Immature natural killer cell (primary cell): ENCODE results near the gene ADA. TPM values are rescaled to one million over a fixed set of nuclear protein-coding genes. Genes with fewer than 3 reads are reported as not detected.
A peak's percentile ranks its signal among the peaks of the same experiment; 100 is the strongest.

Source experiments
- DNase-seq, 3 donors: peaks; one replicate each; pipeline ENCODE4 v3.0.0; 2022; ENCODE audit warnings: mixed read lengths in 1 of 3
- H3K27ac Mint-ChIP-seq, 6 donors: one replicate each; pipeline ENCODE4 v1.8.0; 2020; ENCODE audit warnings: mixed read lengths in 6 of 6, mild to moderate bottlenecking in 5 of 6, inconsistent platforms in 4 of 6, moderate library complexity in 3 of 6
- H3K27me3 Mint-ChIP-seq, 3 donors: one replicate each; pipeline ENCODE4 v1.8.0; 2020 to 2021; ENCODE audit warnings: low read depth in 3 of 3, mild to moderate bottlenecking in 3 of 3, mixed read lengths in 3 of 3, moderate library complexity in 3 of 3, inconsistent platforms in 1 of 3
- H3K36me3 Mint-ChIP-seq, 3 donors: one replicate each; pipeline ENCODE4 v1.8.0; 2020; ENCODE audit warnings: mixed read lengths in 3 of 3, inconsistent platforms in 2 of 3, mild to moderate bottlenecking in 2 of 3
- H3K4me1 Mint-ChIP-seq, 2 donors: one replicate each; pipeline ENCODE4 v1.8.0; 2020; ENCODE audit warnings: inconsistent platforms in 2 of 2, mild to moderate bottlenecking in 2 of 2, mixed read lengths in 2 of 2, moderate library complexity in 1 of 2
- H3K4me3 Mint-ChIP-seq, 5 donors: one replicate each; pipeline ENCODE4 v1.8.0; 2020; ENCODE audit warnings: mild to moderate bottlenecking in 5 of 5, mixed read lengths in 5 of 5, inconsistent platforms in 3 of 5, moderate library complexity in 3 of 5
- H3K9me3 Mint-ChIP-seq, 6 donors: one replicate each; pipeline ENCODE4 v1.8.0; 2020; ENCODE audit warnings: mild to moderate bottlenecking in 6 of 6, mixed read lengths in 6 of 6, inconsistent platforms in 4 of 6, moderate library complexity in 3 of 6
- polyA plus RNA-seq, 3 donors: library from polyadenylated mRNA; unstranded; fragments of 300-500 nt; fragmentation: Illumina TruSeq; gene quantifications; one replicate each; pipeline ENCODE4 v1.2.3, GENCODE V29; 2021

ADA gene
- polyA plus RNA-seq, 3 donors from 2014 or later, result 96.9 to 150 (median 124) TPM

GRCh38 chr20:44622501-44623270 is 28.8 kb downstream of the ADA start:
- H3K36me3 Mint-ChIP-seq, result peaks cover 28 to 66% (median 50%) of the 10 kb centered on the region in 3 donors
- no peak overlapping the region for H3K27ac Mint-ChIP-seq

GRCh38 chr20:44621939-44622338 is 29.6 kb downstream of the ADA start:
- H3K27me3 Mint-ChIP-seq, result no peaks in the 10 kb centered on the region
- H3K4me1 Mint-ChIP-seq, result peaks cover 11 to 21% of the 10 kb centered on the region in 2 donors
- H3K4me3 Mint-ChIP-seq, result no peak overlapping the region
- peaks cover 0 to 1% (median 0%) of the 10 kb centered on the region in 6 donors for H3K9me3 Mint-ChIP-seq
- peaks cover 28 to 68% (median 51%) of the 10 kb centered on the region in 3 donors for H3K36me3 Mint-ChIP-seq
- H3K27ac Mint-ChIP-seq, result peak overlapping the region in 1 of 6 donors; percentile 65
- no peak for DNase-seq

More at GRCh38 chr20:44622501-44623270, 28.8 kb downstream of the ADA start:
- peaks cover 0 to 1% (median 0%) of the 10 kb centered on the region in 6 donors for H3K9me3 Mint-ChIP-seq
- H3K4me1 Mint-ChIP-seq, result peaks cover 11 to 18% of the 10 kb centered on the region in 2 donors
- H3K27me3 Mint-ChIP-seq, result no peaks in the 10 kb centered on the region
- H3K4me3 Mint-ChIP-seq, result no peak overlapping the region
- DNase-seq, result no peak

DNA sequence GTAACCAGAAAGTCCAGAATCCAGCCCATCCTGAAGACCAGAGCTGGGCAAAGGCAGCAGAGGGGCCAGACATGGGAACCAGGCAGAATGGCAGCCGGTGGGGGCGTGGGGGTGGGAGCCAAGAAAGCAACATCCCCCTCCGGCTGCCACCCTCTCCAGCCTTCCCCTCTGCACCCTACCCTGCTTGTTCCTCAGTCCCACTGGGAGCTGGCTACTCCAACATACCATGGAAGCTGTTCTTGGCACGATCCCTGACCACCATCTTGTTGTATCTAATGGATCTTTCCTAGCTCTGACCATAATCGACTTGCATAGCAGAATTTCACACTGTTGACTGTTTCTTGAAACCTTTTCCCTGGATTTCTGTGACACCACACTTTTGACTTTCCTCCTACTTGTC is 30.2 kb downstream of the ADA start:
- H3K27me3 Mint-ChIP-seq, result no peaks in the 10 kb centered on the region
- peaks cover 0 to 1% (median 0%) of the 10 kb centered on the region in 6 donors for H3K9me3 Mint-ChIP-seq
- H3K36me3 Mint-ChIP-seq, result peaks cover 28 to 64% (median 51%) of the 10 kb centered on the region in 3 donors
- peaks cover 11 to 23% of the 10 kb centered on the region in 2 donors for H3K4me1 Mint-ChIP-seq
- no peak overlapping the region for H3K4me3 Mint-ChIP-seq
- DNase-seq, result no peak
- peak overlapping the region in 4 of 6 donors; percentile 16 to 65 (median 48) for H3K27ac Mint-ChIP-seq

DNA sequence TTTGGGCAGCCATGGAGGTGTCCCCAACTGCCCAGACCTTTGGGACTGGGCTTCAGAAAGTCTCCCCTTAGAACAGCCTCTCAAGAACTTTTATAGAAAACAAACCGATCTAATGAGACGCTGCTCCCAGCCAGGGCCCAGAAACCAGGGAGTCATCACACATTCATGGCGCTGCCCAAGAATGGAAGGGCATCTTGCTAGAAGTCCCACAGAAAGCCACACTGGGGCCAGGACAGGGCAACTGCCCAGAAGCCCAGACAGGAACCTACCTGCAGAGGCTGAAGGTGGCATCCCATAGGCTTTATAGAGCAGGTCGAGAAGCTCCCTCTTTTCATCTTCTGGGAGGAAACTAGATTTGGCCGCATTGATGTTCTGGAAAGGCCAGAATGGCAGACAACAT is 31.5 kb downstream of the ADA start:
- Mint-ChIP-seq H3K36me3 (peaks cover 28 to 63% (median 50%) of the 10 kb centered on the region in 3 donors), H3K27me3 (peaks cover 0 to 2% (median 0%) of the 10 kb centered on the region in 3 donors), H3K4me1 (peaks cover 23 to 36% of the 10 kb centered on the region in 2 donors), H3K9me3 (peaks cover 0 to 1% (median 0%) of the 10 kb centered on the region in 6 donors), H3K4me3 (no peak overlapping the region), H3K27ac (peak overlapping the region in 2 of 6 donors; percentile 46 to 83)
- DNase-seq, result no peak

GRCh38 chr20:44619294-44619693 is 32.2 kb downstream of the ADA start:
- H3K36me3 Mint-ChIP-seq, result peaks cover 23 to 62% (median 51%) of the 10 kb centered on the region in 3 donors
- peaks cover 0 to 2% (median 0%) of the 10 kb centered on the region in 3 donors for H3K27me3 Mint-ChIP-seq
- H3K4me1 Mint-ChIP-seq, result peaks cover 27 to 44% of the 10 kb centered on the region in 2 donors
- H3K27ac Mint-ChIP-seq, result peak overlapping the region in 4 of 6 donors; percentile 24 to 55 (median 46)
- no peak overlapping the region for H3K4me3 Mint-ChIP-seq
- H3K9me3 Mint-ChIP-seq, result peaks cover 0 to 1% (median 0%) of the 10 kb centered on the region in 6 donors
- no peak for DNase-seq

- Mint-ChIP-seq H3K4me3 (no peak overlapping the region), H3K4me1 (peaks cover 29 to 46% of the 10 kb centered on the region in 2 donors), H3K36me3 (peaks cover 22 to 63% (median 50%) of the 10 kb centered on the region in 3 donors)
These were observed 33.2 kb downstream of the ADA start for GRCh38 chr20:44618318-44618731.

GRCh38 chr20:44616604-44616964 is 34.9 kb downstream of the ADA start:
- DNase-seq, result no peak
- peaks cover 34 to 52% of the 10 kb centered on the region in 2 donors for H3K4me1 Mint-ChIP-seq
- H3K9me3 Mint-ChIP-seq, result peaks cover 0 to 1% (median 0%) of the 10 kb centered on the region in 6 donors
- H3K27me3 Mint-ChIP-seq, result peaks cover 0 to 3% (median 3%) of the 10 kb centered on the region in 3 donors
- peak overlapping the region in 5 of 6 donors; percentile 83 to 99 (median 92) for H3K27ac Mint-ChIP-seq
- H3K4me3 Mint-ChIP-seq, result no peak overlapping the region
- peaks cover 16 to 47% (median 37%) of the 10 kb centered on the region in 3 donors for H3K36me3 Mint-ChIP-seq

More at GRCh38 chr20:44618318-44618731, 33.2 kb downstream of the ADA start:
- Mint-ChIP-seq H3K9me3 (peaks cover 0 to 1% (median 0%) of the 10 kb centered on the region in 6 donors), H3K27ac (peak overlapping the region; percentile 57 to 86 (median 80)), H3K27me3 (peaks cover 0 to 3% (median 0%) of the 10 kb centered on the region in 3 donors)
- DNase-seq, result no peak

- peaks cover 3 to 7% (median 7%) of the 10 kb centered on the region in 3 donors for H3K27me3 Mint-ChIP-seq
- no peaks in the 10 kb centered on the region for H3K9me3 Mint-ChIP-seq
- peaks cover 14 to 41% (median 32%) of the 10 kb centered on the region in 3 donors for H3K36me3 Mint-ChIP-seq
- no peak for DNase-seq
- peak overlapping the region in 4 of 5 donors; percentile 21 to 58 (median 26) for H3K4me3 Mint-ChIP-seq
- H3K4me1 Mint-ChIP-seq, result peaks cover 39 to 58% of the 10 kb centered on the region in 2 donors
- H3K27ac Mint-ChIP-seq, result peak overlapping the region; percentile 83 to 99 (median 92)
These were observed 35.5 kb downstream of the ADA start for GRCh38 chr20:44615876-44616603.

DNA sequence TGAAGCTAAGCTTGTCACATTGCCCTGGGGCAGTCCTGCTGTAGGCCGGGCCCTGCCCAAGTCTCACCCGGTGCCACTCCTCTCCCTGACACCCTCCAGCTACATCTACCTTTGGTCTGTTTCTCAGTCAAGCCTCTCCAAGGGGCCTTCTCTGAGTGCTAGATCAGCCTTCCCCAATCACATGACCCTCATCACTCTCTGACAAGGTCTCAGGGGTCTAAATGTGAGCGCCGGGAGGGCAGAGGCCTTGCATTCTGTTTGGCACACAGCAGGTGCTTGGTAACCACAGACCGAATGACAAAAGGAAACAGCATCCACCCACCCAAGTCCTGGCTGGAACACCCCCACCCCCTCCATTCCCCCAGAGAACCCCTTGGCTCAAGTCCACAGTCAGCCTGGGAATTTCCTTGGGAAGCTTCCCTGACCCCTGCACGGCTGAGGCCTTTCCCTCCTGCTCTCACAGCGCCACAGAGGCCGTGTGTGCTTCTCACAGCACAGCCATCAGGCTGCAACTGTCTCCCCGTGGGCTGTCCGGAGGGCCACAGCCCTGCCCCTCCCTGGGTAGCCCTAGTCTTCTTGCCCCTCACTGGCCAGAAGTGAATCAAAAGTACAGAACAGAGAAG is 36.2 kb downstream of the ADA start:
- Mint-ChIP-seq H3K4me3 (peak overlapping the region; percentile 26 to 66 (median 57)), H3K4me1 (peaks cover 47 to 63% of the 10 kb centered on the region in 2 donors), H3K9me3 (no peaks in the 10 kb centered on the region), H3K27me3 (peaks cover 10 to 14% (median 13%) of the 10 kb centered on the region in 3 donors), H3K27ac (peak overlapping the region; percentile 83 to 99 (median 92)), H3K36me3 (peaks cover 12 to 36% (median 28%) of the 10 kb centered on the region in 3 donors)
- DNase-seq, result peak in 2 of 3 donors; percentile 14 to 20

DNA sequence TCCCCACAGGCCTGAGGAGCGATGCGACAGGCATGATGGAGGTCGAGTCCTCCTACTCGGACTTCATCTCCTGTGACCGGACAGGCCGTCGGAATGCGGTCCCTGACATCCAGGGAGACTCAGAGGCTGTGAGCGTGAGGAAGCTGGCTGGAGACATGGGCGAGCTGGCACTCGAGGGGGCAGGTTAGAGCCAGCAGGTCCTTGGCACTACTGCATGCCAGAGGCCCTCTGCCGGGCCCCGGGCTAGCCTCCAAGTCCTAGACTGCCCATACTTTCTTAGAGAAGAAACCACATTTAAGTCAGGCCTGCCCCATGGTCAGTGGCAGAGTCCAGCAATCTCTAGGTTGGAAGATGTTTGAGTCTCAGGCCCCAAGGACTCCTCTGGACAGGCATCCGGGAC is 37.0 kb downstream of the ADA start:
- Mint-ChIP-seq H3K27ac (peak overlapping the region; percentile 83 to 99 (median 92)), H3K36me3 (peaks cover 5 to 28% (median 23%) of the 10 kb centered on the region in 3 donors), H3K9me3 (no peaks in the 10 kb centered on the region), H3K4me3 (no peak overlapping the region), H3K4me1 (peaks cover 53 to 67% of the 10 kb centered on the region in 2 donors), H3K27me3 (peaks cover 14 to 19% (median 17%) of the 10 kb centered on the region in 3 donors)
- no peak for DNase-seq

DNA sequence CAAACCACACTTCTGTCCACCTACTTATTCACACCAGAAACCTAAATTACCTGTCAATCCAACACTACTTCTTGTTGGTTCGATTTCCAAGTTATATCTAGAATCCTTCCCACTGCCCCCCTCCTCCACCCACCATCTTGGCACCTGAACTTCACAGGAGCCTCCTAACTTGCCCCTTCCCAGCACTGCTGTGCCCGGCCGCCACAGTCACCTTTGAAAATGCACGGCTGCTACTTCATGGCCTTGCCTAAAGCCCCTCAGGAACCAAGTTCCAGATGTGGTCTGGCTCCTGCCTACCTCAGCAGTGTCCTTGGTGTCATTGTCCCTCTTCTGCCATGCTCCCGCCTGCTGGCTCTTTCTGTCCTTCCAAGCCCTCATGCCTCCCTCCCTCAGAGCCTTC is 37.9 kb downstream of the ADA start:
- Mint-ChIP-seq H3K36me3 (peaks cover 0 to 24% (median 18%) of the 10 kb centered on the region in 3 donors), H3K4me3 (no peak overlapping the region), H3K9me3 (no peaks in the 10 kb centered on the region), H3K27me3 (peaks cover 14 to 19% (median 17%) of the 10 kb centered on the region in 3 donors), H3K27ac (peak overlapping the region; percentile 61 to 99 (median 84)), H3K4me1 (peaks cover 58 to 74% of the 10 kb centered on the region in 2 donors)
- DNase-seq, result no peak

- Mint-ChIP-seq H3K27me3 (peaks cover 15 to 19% (median 15%) of the 10 kb centered on the region in 3 donors), H3K27ac (peak overlapping the region; percentile 95 to 100 (median 98)), H3K9me3 (no peaks in the 10 kb centered on the region), H3K36me3 (peaks cover 0 to 11% (median 11%) of the 10 kb centered on the region in 3 donors), H3K4me3 (peak overlapping the region; percentile 69 to 79 (median 74)), H3K4me1 (peaks cover 40 to 51% of the 10 kb centered on the region in 2 donors)
- DNase-seq, result peak; percentile 84 to 86 (median 85)
These were observed 41.1 kb downstream of the ADA start for GRCh38 chr20:44610313-44610962.
